BE2C (cell line): ENCODE data around the gene GRM1.

Experiments used
- DNase-seq: peaks from one replicate; pipeline ENCODE4 v3.0.0-alpha.2; 2020
- H3K27me3 ChIP-seq: fragments of 250-450 bp; sonication (Bioruptor Pico); 2 replicates; pipeline ENCODE4 v1.5.1; 2020; ENCODE audit warnings: mild to moderate bottlenecking
- H3K36me3 ChIP-seq: fragments of 250-450 bp; sonication (Bioruptor Pico); 2 replicates; pipeline ENCODE4 v1.5.1; 2020; ENCODE audit warnings: mild to moderate bottlenecking
- H3K4me1 ChIP-seq: fragments of 250-450 bp; sonication (Bioruptor Pico); 2 replicates; pipeline ENCODE4 v1.5.1; 2020
- H3K4me3 ChIP-seq: 2 replicates; pipeline ENCODE4 v1.5.1; 2011; ENCODE audit warnings: low read depth, low read length
- H3K9me3 ChIP-seq: fragments of 250-450 bp; sonication (Bioruptor Pico); 2 replicates; pipeline ENCODE4 v1.5.1; 2020
- TF ChIP-seq, protein P1 (sequence below): IDR thresholded peaks from 2 replicates; pipeline ENCODE4 v1.5.1; 2012; ENCODE audit warnings: mild to moderate bottlenecking, low read depth, low read length

Gene GRM1

GRCh38 chr6:146047371-146047770 lies 18.5 kb downstream of the GRM1 start:
- H3K9me3 ChIP-seq = no peaks in the 10 kb centered on the region
- TF ChIP-seq, protein P1, sequence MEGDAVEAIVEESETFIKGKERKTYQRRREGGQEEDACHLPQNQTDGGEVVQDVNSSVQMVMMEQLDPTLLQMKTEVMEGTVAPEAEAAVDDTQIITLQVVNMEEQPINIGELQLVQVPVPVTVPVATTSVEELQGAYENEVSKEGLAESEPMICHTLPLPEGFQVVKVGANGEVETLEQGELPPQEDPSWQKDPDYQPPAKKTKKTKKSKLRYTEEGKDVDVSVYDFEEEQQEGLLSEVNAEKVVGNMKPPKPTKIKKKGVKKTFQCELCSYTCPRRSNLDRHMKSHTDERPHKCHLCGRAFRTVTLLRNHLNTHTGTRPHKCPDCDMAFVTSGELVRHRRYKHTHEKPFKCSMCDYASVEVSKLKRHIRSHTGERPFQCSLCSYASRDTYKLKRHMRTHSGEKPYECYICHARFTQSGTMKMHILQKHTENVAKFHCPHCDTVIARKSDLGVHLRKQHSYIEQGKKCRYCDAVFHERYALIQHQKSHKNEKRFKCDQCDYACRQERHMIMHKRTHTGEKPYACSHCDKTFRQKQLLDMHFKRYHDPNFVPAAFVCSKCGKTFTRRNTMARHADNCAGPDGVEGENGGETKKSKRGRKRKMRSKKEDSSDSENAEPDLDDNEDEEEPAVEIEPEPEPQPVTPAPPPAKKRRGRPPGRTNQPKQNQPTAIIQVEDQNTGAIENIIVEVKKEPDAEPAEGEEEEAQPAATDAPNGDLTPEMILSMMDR = no peak
- peaks cover 4% of the 10 kb centered on the region; the same call in 1 of the 2 replicates for H3K27me3 ChIP-seq
- no peak for DNase-seq
- no peak overlapping the region for H3K4me3 ChIP-seq
- no peaks in the 10 kb centered on the region for H3K4me1 ChIP-seq
- H3K36me3 ChIP-seq = no peaks in the 10 kb centered on the region

DNA sequence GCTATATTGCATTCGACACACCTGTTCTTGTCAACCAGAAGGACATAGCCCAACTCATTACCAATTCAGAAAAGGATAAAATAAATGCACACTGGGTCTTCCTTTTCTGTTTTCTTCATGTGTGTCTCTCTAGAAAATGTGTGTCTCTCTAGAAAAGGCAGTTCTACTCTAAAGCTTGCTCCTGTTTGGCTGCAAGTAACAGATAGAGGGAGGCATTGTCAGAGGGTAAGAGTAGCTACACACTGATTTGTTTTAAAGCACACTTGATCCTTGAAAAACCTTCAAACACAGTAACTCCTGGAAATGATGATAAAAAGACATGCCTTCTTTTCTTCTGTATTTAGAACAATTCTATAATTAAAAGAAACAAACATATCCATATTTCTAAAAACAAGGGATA lies 21.3 kb downstream of the GRM1 start:
- Histone ChIP-seq H3K4me1 (no peaks in the 10 kb centered on the region), H3K36me3 (no peaks in the 10 kb centered on the region), H3K4me3 (no peak overlapping the region), H3K27me3 (peaks cover 4% of the 10 kb centered on the region), H3K9me3 (no peaks in the 10 kb centered on the region)
- TF ChIP-seq, protein P1 = no peak
- no peak for DNase-seq

GRCh38 chr6:146056506-146056905 lies 27.6 kb downstream of the GRM1 start:
- DNase-seq = no peak
- TF ChIP-seq, protein P1 = no peak
- peaks cover 4% of the 10 kb centered on the region for H3K27me3 ChIP-seq

DNA sequence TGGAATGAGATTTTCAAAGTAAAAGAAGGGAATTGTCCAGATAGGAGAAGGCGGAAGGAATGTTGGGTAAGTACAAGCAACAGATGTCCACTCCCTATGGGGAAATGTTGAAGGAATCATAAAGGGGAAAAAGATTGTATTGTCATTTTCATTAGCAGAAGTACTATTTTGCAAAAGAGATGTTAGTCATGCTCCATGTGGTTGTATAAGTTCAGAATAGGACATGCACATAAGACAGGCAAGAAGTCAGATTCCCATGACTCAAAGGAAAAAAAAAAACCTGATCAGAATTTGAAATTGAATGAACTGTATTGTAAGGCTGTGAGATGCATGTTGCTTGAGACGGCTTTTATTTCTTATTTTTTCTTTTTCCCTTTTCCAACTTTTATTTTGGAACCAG lies 36.8 kb downstream of the GRM1 start:
- Histone ChIP-seq H3K27me3 (no peaks in the 10 kb centered on the region), H3K36me3 (no peaks in the 10 kb centered on the region), H3K4me1 (no peaks in the 10 kb centered on the region), H3K4me3 (no peak overlapping the region), H3K9me3 (no peaks in the 10 kb centered on the region)
- TF ChIP-seq, protein P1 = no peak
- DNase-seq = no peak

More at GRCh38 chr6:146056506-146056905, 27.6 kb downstream of the GRM1 start:
- Histone ChIP-seq H3K36me3 (no peaks in the 10 kb centered on the region), H3K9me3 (no peaks in the 10 kb centered on the region), H3K4me1 (no peaks in the 10 kb centered on the region), H3K4me3 (no peak overlapping the region)

DNA sequence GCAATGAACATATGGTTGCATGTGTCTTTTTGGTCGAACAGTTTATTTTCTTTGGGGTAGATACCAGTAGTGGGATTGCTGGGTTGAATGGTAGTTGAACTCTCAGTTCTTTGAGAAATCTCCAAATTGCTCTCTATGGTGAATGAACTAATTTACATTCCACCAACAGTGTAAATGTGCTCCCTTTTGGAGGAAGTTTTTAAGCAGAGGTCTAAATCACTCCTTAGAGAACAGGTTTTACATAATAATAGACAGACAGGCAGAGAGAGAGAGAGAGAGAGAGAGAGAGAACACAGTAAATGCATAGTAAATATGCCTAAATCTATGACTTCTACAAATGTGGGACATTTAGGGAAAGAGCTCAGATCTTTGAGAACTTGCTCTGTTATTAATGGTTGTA lies 37.6 kb downstream of the GRM1 start:
- no peak for DNase-seq
- Histone ChIP-seq H3K4me1 (no peaks in the 10 kb centered on the region), H3K9me3 (no peaks in the 10 kb centered on the region), H3K4me3 (no peak overlapping the region), H3K36me3 (no peaks in the 10 kb centered on the region), H3K27me3 (0 out of 2 replicates have a peak, but pooled peaks cover 3% of the 10 kb centered on the region)
- TF ChIP-seq, protein P1 = no peak

- Histone ChIP-seq H3K36me3 (no peaks in the 10 kb centered on the region), H3K27me3 (0 out of 2 replicates have a peak, but pooled peaks cover 3% of the 10 kb centered on the region), H3K4me1 (no peaks in the 10 kb centered on the region), H3K4me3 (no peak overlapping the region), H3K9me3 (no peaks in the 10 kb centered on the region)
- TF ChIP-seq, protein P1 = no peak
- DNase-seq = no peak
Observed at GRCh38 chr6:146071781-146072180, 42.9 kb downstream of the GRM1 start.
